VCaP (cell line): ENCODE measurements around the gene PRKCH.

Experiments
- H3K27ac ChIP-seq: fragments of 450-650 bp; 2 replicates; pipeline ENCODE4 v1.5.1; 2017
- CTCF ChIP-seq: fragments of 450-650 bp; conservative IDR thresholded peaks from 2 replicates; pipeline ENCODE4 v1.5.1; 2017; ENCODE audit warnings: mild to moderate bottlenecking, moderate library complexity

The PRKCH gene

GRCh38 chr14:61417141-61417540 lies 95.8 kb downstream of the PRKCH start:
- peak overlapping the region; percentile 38 for H3K27ac ChIP-seq
- no peak for TF ChIP-seq CTCF

- TF ChIP-seq CTCF: no peak
- H3K27ac ChIP-seq: peak overlapping the region; percentile 38
Measured at GRCh38 chr14:61417883-61418455, 96.6 kb downstream of the PRKCH start.

GRCh38 chr14:61418746-61419145 lies 97.4 kb downstream of the PRKCH start:
- peak overlapping the region; percentile 38 for H3K27ac ChIP-seq
- TF ChIP-seq CTCF: no peak

GRCh38 chr14:61419201-61419600 lies 97.8 kb downstream of the PRKCH start:
- TF ChIP-seq CTCF: no peak
- no peak overlapping the region for H3K27ac ChIP-seq

- TF ChIP-seq CTCF: no peak
- no peak overlapping the region for H3K27ac ChIP-seq
Measured at GRCh38 chr14:61420326-61420725, 98.9 kb downstream of the PRKCH start.

GRCh38 chr14:61421212-61421923 lies 100.0 kb downstream of the PRKCH start:
- TF ChIP-seq CTCF: no peak
- H3K27ac ChIP-seq: no peak overlapping the region

- TF ChIP-seq CTCF: no peak
- no peak overlapping the region for H3K27ac ChIP-seq
Measured at GRCh38 chr14:61426048-61426447, 104.7 kb downstream of the PRKCH start.
